Vagina (tissue), 2 donors: Measurements from ENCODE around the gene PTPN3. TPM values are rescaled to one million over a fixed set of nuclear protein-coding genes. Genes with fewer than 3 reads are reported as not detected.

Experiments
- DNase-seq, 2 donors: peaks; one replicate each; pipeline ENCODE4 v3.0.0-alpha.2; 2017; ENCODE audit errors: extremely low spot score in 2 of 2
- H3K27ac ChIP-seq: fragments of 200-600 bp; sonication (generic); one replicate; pipeline ENCODE4 v1.5.1; 2019
- H3K27me3 ChIP-seq: fragments of 200-600 bp; sonication (generic); one replicate; pipeline ENCODE4 v1.5.1; 2019
- H3K36me3 ChIP-seq, 2 donors: fragments of 200-600 bp; sonication (generic); one replicate each; pipeline ENCODE4 v1.5.1; 2017 to 2019
- H3K4me1 ChIP-seq: fragments of 200-600 bp; sonication (generic); one replicate; pipeline ENCODE4 v1.5.1; 2019
- H3K4me3 ChIP-seq, 2 donors: fragments of 200-600 bp; sonication (generic); 1 replicate in 1 of 2; 2 replicates in 1 of 2; pipeline ENCODE4 v1.5.1; 2016 to 2019
- H3K9me3 ChIP-seq: fragments of 200-600 bp; sonication (generic); one replicate; pipeline ENCODE4 v1.5.1; 2019
- CTCF ChIP-seq, 3 experiments: fragments of 450-650 bp in 2 of 3; fragments of 200-600 bp in 1 of 3; sonication (generic) in 1 of 3; IDR thresholded peaks; one replicate each; pipeline ENCODE4 v1.5.1; 2017 to 2019; ENCODE audit warnings: antibody characterized with exemption in 3 of 3, mild to moderate bottlenecking in 2 of 3, moderate library complexity in 2 of 3
- POLR2A ChIP-seq, 2 donors: fragments of 450-650 bp; IDR thresholded peaks; one replicate each; pipeline ENCODE4 v1.6.1; 2017; ENCODE audit warnings: antibody characterized with exemption in 2 of 2, mild to moderate bottlenecking in 2 of 2, moderate library complexity in 2 of 2
- POLR2AphosphoS5 ChIP-seq, 2 donors: sonication (generic); formaldehyde crosslinking; IDR thresholded peaks; one replicate each; pipeline ENCODE4 v1.9.0; 2017; ENCODE audit warnings: antibody characterized with exemption in 2 of 2, mild to moderate bottlenecking in 2 of 2, low read depth in 1 of 2; ENCODE audit not compliant: insufficient read depth in 1 of 2
- intact Hi-C: fragments of 100-400 bp; cut with DNase I; formaldehyde crosslinking; loops from one replicate; pipeline ENCODE4 v1.15.1; 2023
- total RNA-seq: library from RNA; depleted of rRNA; stranded (reverse); fragments of >200 nt; gene quantifications from one replicate; pipeline ENCODE4 v1.2.3, GENCODE V29; 2016

The PTPN3 gene
- total RNA-seq, 1 donor from 2014 or later, result 15.5 TPM

GRCh38 chr9:109499093-109499630 is 1.1 kb upstream of the PTPN3 start:
- Histone ChIP-seq H3K36me3 (no peaks in the 10 kb centered on the region), H3K9me3 (no peaks in the 10 kb centered on the region), H3K27me3 (no peaks in the 10 kb centered on the region), H3K4me1 (peaks cover 10% of the 10 kb centered on the region), H3K4me3 (peak overlapping the region; percentile 25 to 49), H3K27ac (no peak overlapping the region)
- DNase-seq, result no peak
- no peak for TF ChIP-seq POLR2AphosphoS5 (IDR thresholded peaks at IDR 0.05; ENCODE audit: insufficient read depth in 1 of 2, low read depth in 1 of 2)
- no peak for TF ChIP-seq POLR2A (IDR thresholded peaks at IDR 0.05)
- no peak for TF ChIP-seq CTCF (IDR thresholded peaks at IDR 0.05)
- intact Hi-C loops, result no loop called here

- H3K27ac ChIP-seq, result no peak overlapping the region
- intact Hi-C loops, result no loop called here
- no peaks in the 10 kb centered on the region for H3K9me3 ChIP-seq
- DNase-seq, result no peak
- no peaks in the 10 kb centered on the region for H3K27me3 ChIP-seq
- H3K4me3 ChIP-seq, result peak overlapping the region; percentile 36 to 49
- peaks cover 10% of the 10 kb centered on the region for H3K4me1 ChIP-seq
- H3K36me3 ChIP-seq, result no peaks in the 10 kb centered on the region
- TF ChIP-seq POLR2AphosphoS5 (IDR thresholded peaks at IDR 0.05; ENCODE audit: insufficient read depth in 1 of 2, low read depth in 1 of 2) (no peak), CTCF (IDR thresholded peaks at IDR 0.05) (no peak), POLR2A (IDR thresholded peaks at IDR 0.05) (no peak)
These were observed 617 bp downstream of the PTPN3 start for GRCh38 chr9:109497226-109498153.

DNA sequence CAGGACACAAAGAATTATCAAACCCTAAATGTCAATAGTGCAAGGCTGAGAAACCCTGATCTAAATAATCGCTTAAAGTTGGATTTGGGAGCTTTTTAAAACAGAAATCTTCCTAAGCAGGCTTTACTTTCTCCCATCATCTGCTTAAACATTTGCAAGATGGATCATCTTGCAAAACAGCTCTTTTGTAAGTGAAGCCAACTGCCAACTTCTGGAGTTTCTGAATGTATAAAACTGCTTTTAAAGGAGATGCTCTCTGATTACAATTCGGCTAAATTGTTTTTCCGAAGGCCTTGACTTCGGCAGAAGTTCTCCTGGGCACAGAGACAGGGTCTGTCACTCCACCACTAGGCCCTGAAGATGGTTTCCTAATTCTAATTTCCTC is 1.3 kb downstream of the PTPN3 start:
- TF ChIP-seq POLR2A (IDR thresholded peaks at IDR 0.05) (no peak), POLR2AphosphoS5 (IDR thresholded peaks at IDR 0.05; ENCODE audit: insufficient read depth in 1 of 2, low read depth in 1 of 2) (no peak), CTCF (IDR thresholded peaks at IDR 0.05) (no peak)
- intact Hi-C loops, result no loop called here
- Histone ChIP-seq H3K4me1 (peaks cover 10% of the 10 kb centered on the region), H3K9me3 (no peaks in the 10 kb centered on the region), H3K36me3 (no peaks in the 10 kb centered on the region), H3K27ac (no peak overlapping the region), H3K27me3 (no peaks in the 10 kb centered on the region), H3K4me3 (peak overlapping the region in 1 of 2 donors; percentile 49)
- no peak for DNase-seq

GRCh38 chr9:109496218-109496617 is 1.9 kb downstream of the PTPN3 start:
- Histone ChIP-seq H3K4me1 (peaks cover 10% of the 10 kb centered on the region), H3K4me3 (peak overlapping the region in 1 of 2 donors; percentile 2), H3K27ac (no peak overlapping the region), H3K9me3 (no peaks in the 10 kb centered on the region), H3K27me3 (no peaks in the 10 kb centered on the region), H3K36me3 (no peaks in the 10 kb centered on the region)
- no peak for TF ChIP-seq POLR2AphosphoS5 (IDR thresholded peaks at IDR 0.05; ENCODE audit: insufficient read depth in 1 of 2, low read depth in 1 of 2)
- no peak for TF ChIP-seq POLR2A (IDR thresholded peaks at IDR 0.05)
- no peak for TF ChIP-seq CTCF (IDR thresholded peaks at IDR 0.05)
- intact Hi-C loops, result no loop called here
- DNase-seq, result no peak

- no peaks in the 10 kb centered on the region for H3K4me1 ChIP-seq
- no peaks in the 10 kb centered on the region for H3K36me3 ChIP-seq
- intact Hi-C loops, result no loop called here
- H3K27ac ChIP-seq, result no peak overlapping the region
- no peaks in the 10 kb centered on the region for H3K9me3 ChIP-seq
- DNase-seq, result no peak
- H3K4me3 ChIP-seq, result no peak overlapping the region
- no peak for TF ChIP-seq CTCF (IDR thresholded peaks at IDR 0.05)
- TF ChIP-seq POLR2A (IDR thresholded peaks at IDR 0.05), result no peak
- TF ChIP-seq POLR2AphosphoS5 (IDR thresholded peaks at IDR 0.05; ENCODE audit: insufficient read depth in 1 of 2, low read depth in 1 of 2), result no peak
- H3K27me3 ChIP-seq, result no peaks in the 10 kb centered on the region
These were observed 4.5 kb downstream of the PTPN3 start for GRCh38 chr9:109493648-109494047.
